B cell (primary cell): ENCODE data around the gene PHEX.

Experiments used
- EZH2 ChIP-seq: IDR thresholded peaks from 2 replicates; pipeline ENCODE4 v1.6.1; 2012; ENCODE audit warnings: borderline replicate concordance, low read depth, mild to moderate bottlenecking, moderate library complexity, low read length; ENCODE audit not compliant: insufficient read depth, poor library complexity, severe bottlenecking
- TF ChIP-seq, protein P1 (sequence below): fragments of 200-600 bp; IDR thresholded peaks from one replicate; pipeline ENCODE4 v1.8.0; 2022; ENCODE audit warnings: antibody characterized with exemption, mild to moderate bottlenecking

DNA sequence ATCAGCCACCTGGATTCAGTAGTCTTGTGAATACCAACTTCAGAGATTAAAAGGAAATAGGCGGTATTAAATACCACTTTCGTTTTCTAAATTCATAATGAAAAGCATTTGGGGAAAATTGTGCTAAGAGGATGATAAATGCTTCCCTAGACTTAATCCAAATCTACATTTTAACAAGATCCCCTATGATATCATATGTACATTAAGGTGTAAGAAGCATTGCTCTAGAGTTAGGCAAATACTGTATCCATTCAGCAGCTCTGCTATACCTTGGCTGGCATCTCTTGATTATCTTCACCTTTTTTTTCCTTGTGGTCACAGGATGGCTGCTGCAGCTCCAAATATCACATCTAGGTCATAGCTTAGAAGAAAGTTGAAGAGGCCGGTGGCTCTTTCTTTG lies 40.6 kb upstream of the PHEX start:
- TF ChIP-seq, protein P1, sequence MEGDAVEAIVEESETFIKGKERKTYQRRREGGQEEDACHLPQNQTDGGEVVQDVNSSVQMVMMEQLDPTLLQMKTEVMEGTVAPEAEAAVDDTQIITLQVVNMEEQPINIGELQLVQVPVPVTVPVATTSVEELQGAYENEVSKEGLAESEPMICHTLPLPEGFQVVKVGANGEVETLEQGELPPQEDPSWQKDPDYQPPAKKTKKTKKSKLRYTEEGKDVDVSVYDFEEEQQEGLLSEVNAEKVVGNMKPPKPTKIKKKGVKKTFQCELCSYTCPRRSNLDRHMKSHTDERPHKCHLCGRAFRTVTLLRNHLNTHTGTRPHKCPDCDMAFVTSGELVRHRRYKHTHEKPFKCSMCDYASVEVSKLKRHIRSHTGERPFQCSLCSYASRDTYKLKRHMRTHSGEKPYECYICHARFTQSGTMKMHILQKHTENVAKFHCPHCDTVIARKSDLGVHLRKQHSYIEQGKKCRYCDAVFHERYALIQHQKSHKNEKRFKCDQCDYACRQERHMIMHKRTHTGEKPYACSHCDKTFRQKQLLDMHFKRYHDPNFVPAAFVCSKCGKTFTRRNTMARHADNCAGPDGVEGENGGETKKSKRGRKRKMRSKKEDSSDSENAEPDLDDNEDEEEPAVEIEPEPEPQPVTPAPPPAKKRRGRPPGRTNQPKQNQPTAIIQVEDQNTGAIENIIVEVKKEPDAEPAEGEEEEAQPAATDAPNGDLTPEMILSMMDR: no peak
- TF ChIP-seq EZH2: no peak
